Measurements from ENCODE around the gene MSH5. TPM values are rescaled to one million over a fixed set of nuclear protein-coding genes. Genes with fewer than 3 reads are reported as not detected.

Gene MSH5
- total and polyA plus RNA-seq, 2 of the 13 experiments (the other 11 are each of a cell fraction or from before 2014, with no cell fraction given): 10.2 to 38.7 TPM

DNA sequence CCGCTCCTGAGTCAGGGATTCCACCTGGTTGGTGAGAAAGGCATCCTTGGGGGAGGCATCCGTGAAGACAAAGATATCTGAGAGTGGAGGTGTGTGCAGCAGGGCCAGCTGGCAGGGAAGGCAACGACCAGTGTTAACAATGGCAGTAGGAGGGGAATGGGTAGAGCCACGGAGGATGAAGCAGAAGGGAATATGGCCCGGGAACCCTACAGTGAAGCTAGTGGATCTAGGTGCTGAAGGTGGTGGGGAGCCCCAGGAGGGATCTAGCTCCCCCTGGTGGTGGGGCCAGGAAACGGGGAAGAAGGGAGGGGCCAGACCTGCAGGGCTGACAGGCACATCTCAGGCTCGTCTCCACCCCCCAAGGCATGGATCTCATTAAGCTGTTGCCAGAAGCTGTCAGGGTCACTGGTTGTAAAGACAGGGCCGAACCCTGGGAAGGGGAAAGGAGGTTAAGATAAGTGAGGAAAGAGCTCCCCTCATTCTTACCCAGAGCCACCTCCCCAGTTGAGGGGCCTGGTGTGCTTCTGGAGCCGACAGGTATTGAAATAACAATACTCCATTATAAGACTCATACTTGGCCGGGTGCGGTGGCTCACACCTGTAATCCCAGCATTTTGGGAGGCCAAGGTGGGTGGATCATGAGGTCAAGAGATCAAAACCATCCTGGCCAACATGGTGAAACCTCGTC, 30.0 kb downstream of the MSH5 start (continued):
- TF ChIP-seq, protein P1, sequence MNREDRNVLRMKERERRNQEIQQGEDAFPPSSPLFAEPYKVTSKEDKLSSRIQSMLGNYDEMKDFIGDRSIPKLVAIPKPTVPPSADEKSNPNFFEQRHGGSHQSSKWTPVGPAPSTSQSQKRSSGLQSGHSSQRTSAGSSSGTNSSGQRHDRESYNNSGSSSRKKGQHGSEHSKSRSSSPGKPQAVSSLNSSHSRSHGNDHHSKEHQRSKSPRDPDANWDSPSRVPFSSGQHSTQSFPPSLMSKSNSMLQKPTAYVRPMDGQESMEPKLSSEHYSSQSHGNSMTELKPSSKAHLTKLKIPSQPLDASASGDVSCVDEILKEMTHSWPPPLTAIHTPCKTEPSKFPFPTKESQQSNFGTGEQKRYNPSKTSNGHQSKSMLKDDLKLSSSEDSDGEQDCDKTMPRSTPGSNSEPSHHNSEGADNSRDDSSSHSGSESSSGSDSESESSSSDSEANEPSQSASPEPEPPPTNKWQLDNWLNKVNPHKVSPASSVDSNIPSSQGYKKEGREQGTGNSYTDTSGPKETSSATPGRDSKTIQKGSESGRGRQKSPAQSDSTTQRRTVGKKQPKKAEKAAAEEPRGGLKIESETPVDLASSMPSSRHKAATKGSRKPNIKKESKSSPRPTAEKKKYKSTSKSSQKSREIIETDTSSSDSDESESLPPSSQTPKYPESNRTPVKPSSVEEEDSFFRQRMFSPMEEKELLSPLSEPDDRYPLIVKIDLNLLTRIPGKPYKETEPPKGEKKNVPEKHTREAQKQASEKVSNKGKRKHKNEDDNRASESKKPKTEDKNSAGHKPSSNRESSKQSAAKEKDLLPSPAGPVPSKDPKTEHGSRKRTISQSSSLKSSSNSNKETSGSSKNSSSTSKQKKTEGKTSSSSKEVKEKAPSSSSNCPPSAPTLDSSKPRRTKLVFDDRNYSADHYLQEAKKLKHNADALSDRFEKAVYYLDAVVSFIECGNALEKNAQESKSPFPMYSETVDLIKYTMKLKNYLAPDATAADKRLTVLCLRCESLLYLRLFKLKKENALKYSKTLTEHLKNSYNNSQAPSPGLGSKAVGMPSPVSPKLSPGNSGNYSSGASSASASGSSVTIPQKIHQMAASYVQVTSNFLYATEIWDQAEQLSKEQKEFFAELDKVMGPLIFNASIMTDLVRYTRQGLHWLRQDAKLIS (CRISPR knock-in tag; IDR thresholded peaks at IDR 0.05): no peak
- TF ChIP-seq, protein P2, sequence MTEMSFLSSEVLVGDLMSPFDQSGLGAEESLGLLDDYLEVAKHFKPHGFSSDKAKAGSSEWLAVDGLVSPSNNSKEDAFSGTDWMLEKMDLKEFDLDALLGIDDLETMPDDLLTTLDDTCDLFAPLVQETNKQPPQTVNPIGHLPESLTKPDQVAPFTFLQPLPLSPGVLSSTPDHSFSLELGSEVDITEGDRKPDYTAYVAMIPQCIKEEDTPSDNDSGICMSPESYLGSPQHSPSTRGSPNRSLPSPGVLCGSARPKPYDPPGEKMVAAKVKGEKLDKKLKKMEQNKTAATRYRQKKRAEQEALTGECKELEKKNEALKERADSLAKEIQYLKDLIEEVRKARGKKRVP (CRISPR knock-in tag; IDR thresholded peaks at IDR 0.05): no peak
- TF ChIP-seq FIP1L1 (IDR thresholded peaks at IDR 0.05; ENCODE audit: borderline replicate concordance, insufficient read depth, low read depth, low read length): no peak
- peak; percentile 66 for TF ChIP-seq YY1 (IDR thresholded peaks at IDR 0.05; ENCODE audit: insufficient read depth, insufficient replicate concordance, low read depth, low read length)
- TF ChIP-seq, protein P3, sequence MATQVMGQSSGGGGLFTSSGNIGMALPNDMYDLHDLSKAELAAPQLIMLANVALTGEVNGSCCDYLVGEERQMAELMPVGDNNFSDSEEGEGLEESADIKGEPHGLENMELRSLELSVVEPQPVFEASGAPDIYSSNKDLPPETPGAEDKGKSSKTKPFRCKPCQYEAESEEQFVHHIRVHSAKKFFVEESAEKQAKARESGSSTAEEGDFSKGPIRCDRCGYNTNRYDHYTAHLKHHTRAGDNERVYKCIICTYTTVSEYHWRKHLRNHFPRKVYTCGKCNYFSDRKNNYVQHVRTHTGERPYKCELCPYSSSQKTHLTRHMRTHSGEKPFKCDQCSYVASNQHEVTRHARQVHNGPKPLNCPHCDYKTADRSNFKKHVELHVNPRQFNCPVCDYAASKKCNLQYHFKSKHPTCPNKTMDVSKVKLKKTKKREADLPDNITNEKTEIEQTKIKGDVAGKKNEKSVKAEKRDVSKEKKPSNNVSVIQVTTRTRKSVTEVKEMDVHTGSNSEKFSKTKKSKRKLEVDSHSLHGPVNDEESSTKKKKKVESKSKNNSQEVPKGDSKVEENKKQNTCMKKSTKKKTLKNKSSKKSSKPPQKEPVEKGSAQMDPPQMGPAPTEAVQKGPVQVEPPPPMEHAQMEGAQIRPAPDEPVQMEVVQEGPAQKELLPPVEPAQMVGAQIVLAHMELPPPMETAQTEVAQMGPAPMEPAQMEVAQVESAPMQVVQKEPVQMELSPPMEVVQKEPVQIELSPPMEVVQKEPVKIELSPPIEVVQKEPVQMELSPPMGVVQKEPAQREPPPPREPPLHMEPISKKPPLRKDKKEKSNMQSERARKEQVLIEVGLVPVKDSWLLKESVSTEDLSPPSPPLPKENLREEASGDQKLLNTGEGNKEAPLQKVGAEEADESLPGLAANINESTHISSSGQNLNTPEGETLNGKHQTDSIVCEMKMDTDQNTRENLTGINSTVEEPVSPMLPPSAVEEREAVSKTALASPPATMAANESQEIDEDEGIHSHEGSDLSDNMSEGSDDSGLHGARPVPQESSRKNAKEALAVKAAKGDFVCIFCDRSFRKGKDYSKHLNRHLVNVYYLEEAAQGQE (IDR thresholded peaks at IDR 0.05; ENCODE audit: borderline replicate concordance in 1 of 2, low read depth in 1 of 2, low read length in 2 of 2): no peak
- no peak for TF ChIP-seq ZFP62 (CRISPR knock-in tag; IDR thresholded peaks at IDR 0.05)
- TF ChIP-seq, protein P4, sequence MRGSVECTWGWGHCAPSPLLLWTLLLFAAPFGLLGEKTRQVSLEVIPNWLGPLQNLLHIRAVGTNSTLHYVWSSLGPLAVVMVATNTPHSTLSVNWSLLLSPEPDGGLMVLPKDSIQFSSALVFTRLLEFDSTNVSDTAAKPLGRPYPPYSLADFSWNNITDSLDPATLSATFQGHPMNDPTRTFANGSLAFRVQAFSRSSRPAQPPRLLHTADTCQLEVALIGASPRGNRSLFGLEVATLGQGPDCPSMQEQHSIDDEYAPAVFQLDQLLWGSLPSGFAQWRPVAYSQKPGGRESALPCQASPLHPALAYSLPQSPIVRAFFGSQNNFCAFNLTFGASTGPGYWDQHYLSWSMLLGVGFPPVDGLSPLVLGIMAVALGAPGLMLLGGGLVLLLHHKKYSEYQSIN (CRISPR knock-in tag; IDR thresholded peaks at IDR 0.05; ENCODE audit: borderline replicate concordance): no peak
- no peak for TF ChIP-seq NAIF1 (CRISPR knock-in tag; IDR thresholded peaks at IDR 0.05; ENCODE audit: borderline replicate concordance)
- no peak for TF ChIP-seq ZNF33A (CRISPR knock-in tag; IDR thresholded peaks at IDR 0.05; ENCODE audit: borderline replicate concordance)
- peak; percentile 77; the same call in 1 of the 2 replicates for TF ChIP-seq NCOA1 (CRISPR knock-in tag; IDR thresholded peaks at IDR 0.05)
- no peak for TF ChIP-seq ZNF143 (CRISPR knock-in tag; IDR thresholded peaks at IDR 0.05)
- TF ChIP-seq SNRNP70 (IDR thresholded peaks at IDR 0.05; ENCODE audit: low read depth, low read length): no peak
- TF ChIP-seq, protein P5, sequence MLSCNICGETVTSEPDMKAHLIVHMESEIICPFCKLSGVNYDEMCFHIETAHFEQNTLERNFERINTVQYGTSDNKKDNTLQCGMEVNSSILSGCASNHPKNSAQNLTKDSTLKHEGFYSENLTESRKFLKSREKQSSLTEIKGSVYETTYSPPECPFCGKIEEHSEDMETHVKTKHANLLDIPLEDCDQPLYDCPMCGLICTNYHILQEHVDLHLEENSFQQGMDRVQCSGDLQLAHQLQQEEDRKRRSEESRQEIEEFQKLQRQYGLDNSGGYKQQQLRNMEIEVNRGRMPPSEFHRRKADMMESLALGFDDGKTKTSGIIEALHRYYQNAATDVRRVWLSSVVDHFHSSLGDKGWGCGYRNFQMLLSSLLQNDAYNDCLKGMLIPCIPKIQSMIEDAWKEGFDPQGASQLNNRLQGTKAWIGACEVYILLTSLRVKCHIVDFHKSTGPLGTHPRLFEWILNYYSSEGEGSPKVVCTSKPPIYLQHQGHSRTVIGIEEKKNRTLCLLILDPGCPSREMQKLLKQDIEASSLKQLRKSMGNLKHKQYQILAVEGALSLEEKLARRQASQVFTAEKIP (CRISPR knock-in tag; IDR thresholded peaks at IDR 0.05; ENCODE audit: borderline replicate concordance): no peak
- TF ChIP-seq, protein P6, sequence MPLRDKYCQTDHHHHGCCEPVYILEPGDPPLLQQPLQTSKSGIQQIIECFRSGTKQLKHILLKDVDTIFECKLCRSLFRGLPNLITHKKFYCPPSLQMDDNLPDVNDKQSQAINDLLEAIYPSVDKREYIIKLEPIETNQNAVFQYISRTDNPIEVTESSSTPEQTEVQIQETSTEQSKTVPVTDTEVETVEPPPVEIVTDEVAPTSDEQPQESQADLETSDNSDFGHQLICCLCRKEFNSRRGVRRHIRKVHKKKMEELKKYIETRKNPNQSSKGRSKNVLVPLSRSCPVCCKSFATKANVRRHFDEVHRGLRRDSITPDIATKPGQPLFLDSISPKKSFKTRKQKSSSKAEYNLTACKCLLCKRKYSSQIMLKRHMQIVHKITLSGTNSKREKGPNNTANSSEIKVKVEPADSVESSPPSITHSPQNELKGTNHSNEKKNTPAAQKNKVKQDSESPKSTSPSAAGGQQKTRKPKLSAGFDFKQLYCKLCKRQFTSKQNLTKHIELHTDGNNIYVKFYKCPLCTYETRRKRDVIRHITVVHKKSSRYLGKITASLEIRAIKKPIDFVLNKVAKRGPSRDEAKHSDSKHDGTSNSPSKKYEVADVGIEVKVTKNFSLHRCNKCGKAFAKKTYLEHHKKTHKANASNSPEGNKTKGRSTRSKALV (CRISPR knock-in tag; IDR thresholded peaks at IDR 0.05): no peak

All from HepG2 (cell line).